Muscle of back (tissue), 13 donors: ENCODE data around the gene CCDC88B. TPM values are rescaled to one million over a fixed set of nuclear protein-coding genes. Genes with fewer than 3 reads are reported as not detected.

ENCODE experiments used
- DNase-seq, 3 donors: peaks; one replicate each; pipeline versions ENCODE4 v3.0.0 to v3.0.0-alpha.2; 2013
- long read RNA-seq, 9 donors: transcript quantifications; one replicate each; lab custom pipeline, GENCODE V29; 2026
- polyA plus RNA-seq, 10 donors: library from polyadenylated mRNA; unstranded; fragments of 120-200 nt; gene quantifications; one replicate each; pipeline ENCODE4 v1.2.1, GENCODE V29; 2013; ENCODE audit not compliant: insufficient read length in 10 of 10

CCDC88B gene
- polyA plus RNA-seq, result 1 to 10 TPM; 2.2 to 7.6 (median 3.5) TPM
- long read RNA-seq, donor 1, result 0 reads
- long read RNA-seq, donor 2, result 0 reads
- long read RNA-seq, donor 3, result 0 reads
- long read RNA-seq, donor 4, result 0 reads
- long read RNA-seq, donor 5, result 0 reads
- long read RNA-seq, donor 6, result 0 reads
- long read RNA-seq, donor 7, result 0 reads
- long read RNA-seq, donor 8, result 0 reads
- long read RNA-seq, donor 9, result 0 reads

- DNase-seq, result no peak
Measured at GRCh38 chr11:64339754-64340408, at the start of gene CCDC88B. CCDC88B (plus strand) TSS chr11:64340204; CDS start chr11:64340267, 63 bp downstream.

- DNase-seq, result no peak
Measured at GRCh38 chr11:64290352-64291261, 49.4 kb upstream of the CCDC88B start.

GRCh38 chr11:64291262-64291751 lies 48.7 kb upstream of the CCDC88B start, which contains the start of gene KCNK4:
KCNK4 (plus strand) TSS chr11:64291302; CDS start chr11:64293019, 1,717 bp downstream.
- DNase-seq, result no peak

- no peak for DNase-seq
Measured at GRCh38 chr11:64291752-64292459, 48.1 kb upstream of the CCDC88B start.

GRCh38 chr11:64292460-64293254 lies 47.3 kb upstream of the CCDC88B start:
- DNase-seq, result no peak

GRCh38 chr11:64294774-64295173 lies 45.2 kb upstream of the CCDC88B start:
- DNase-seq, result no peak

GRCh38 chr11:64295760-64296159 lies 44.2 kb upstream of the CCDC88B start:
- DNase-seq, result no peak

- DNase-seq, result no peak
Measured at GRCh38 chr11:64296236-64296635, 43.8 kb upstream of the CCDC88B start.

GRCh38 chr11:64296830-64297698 lies 42.9 kb upstream of the CCDC88B start:
- no peak for DNase-seq

- DNase-seq, result no peak
Measured at GRCh38 chr11:64297699-64298358, 42.2 kb upstream of the CCDC88B start.

- DNase-seq, result peak; percentile 33 to 76 (median 42)
Measured at GRCh38 chr11:64298966-64299846, 40.8 kb upstream of the CCDC88B start.

- DNase-seq, result no peak
Measured at GRCh38 chr11:64299847-64300648, 40.0 kb upstream of the CCDC88B start, which contains the start of gene CATSPERZ. CATSPERZ (plus strand) TSS chr11:64300358; CDS start chr11:64300411, 53 bp downstream.

GRCh38 chr11:64303109-64304031 lies 36.6 kb upstream of the CCDC88B start:
- no peak for DNase-seq

GRCh38 chr11:64304032-64304315 lies 36.0 kb upstream of the CCDC88B start:
- no peak for DNase-seq

GRCh38 chr11:64304316-64305072 lies 35.5 kb upstream of the CCDC88B start:
- peak; percentile 81 to 92 (median 88) for DNase-seq
